Small intestine (tissue), 16 donors: ENCODE measurements around the gene TBX15. TPM values are rescaled to one million over a fixed set of nuclear protein-coding genes. Genes with fewer than 3 reads are reported as not detected.

Experiments used
- DNase-seq, 2 donors: peaks; one replicate each; pipeline versions ENCODE4 v3.0.0 to v3.0.0-alpha.2; 2013
- FAIRE-seq: peaks from 2 replicates; lab custom pipeline; 2012; peaks lifted over from hg19 to GRCh38; lab: Jason Lieb, UNC
- H3K27ac ChIP-seq, 3 donors: one replicate each; pipeline ENCODE4 v1.5.1; 2013; ENCODE audit warnings: low read length in 2 of 3, mild to moderate bottlenecking in 2 of 3, control low read depth in 1 of 3, inconsistent platforms in 1 of 3, low read depth in 1 of 3, moderate library complexity in 1 of 3
- H3K27me3 ChIP-seq, 3 donors: one replicate each; pipeline ENCODE4 v1.6.1; 2013; ENCODE audit warnings: low read length in 3 of 3, inconsistent platforms in 1 of 3; ENCODE audit not compliant: control insufficient read depth in 3 of 3, insufficient read depth in 3 of 3
- H3K36me3 ChIP-seq, 3 donors: one replicate each; pipeline ENCODE4 v1.6.1; 2013; ENCODE audit warnings: low read length in 3 of 3, inconsistent platforms in 1 of 3, low read depth in 1 of 3, mild to moderate bottlenecking in 1 of 3, moderate library complexity in 1 of 3; ENCODE audit not compliant: control insufficient read depth in 3 of 3, insufficient read depth in 2 of 3
- H3K4me1 ChIP-seq, 3 donors: one replicate each; pipeline ENCODE4 v1.6.1; 2013; ENCODE audit warnings: low read length in 2 of 3, inconsistent platforms in 1 of 3, low read depth in 1 of 3, mild to moderate bottlenecking in 1 of 3, moderate library complexity in 1 of 3; ENCODE audit not compliant: control insufficient read depth in 3 of 3, insufficient read depth in 2 of 3
- H3K4me3 ChIP-seq, 3 donors: one replicate each; pipeline ENCODE4 v1.5.1; 2013; ENCODE audit warnings: low read length in 3 of 3, control low read depth in 1 of 3, inconsistent platforms in 1 of 3, low read depth in 1 of 3, mild to moderate bottlenecking in 1 of 3, moderate library complexity in 1 of 3
- H3K9me3 ChIP-seq, 2 donors: one replicate each; pipeline ENCODE4 v1.6.1; 2013; ENCODE audit warnings: low read depth in 1 of 2, low read length in 1 of 2; ENCODE audit not compliant: control insufficient read depth in 2 of 2, insufficient read depth in 1 of 2
- WGBS, 3 donors: extraction: QIAGEN DNeasy Blood & Tissue Kit; methylation state at CpG; one replicate each; pipeline ENCODE4 v1.1.7; 2013; 5-methylcytosine and 5-hydroxymethylcytosine counted together
- long read RNA-seq, 10 donors: transcript quantifications; one replicate each; lab custom pipeline, GENCODE V29; 2026
- polyA plus RNA-seq, 4 donors: library from polyadenylated mRNA; stranded (reverse) in 3 of 4; unstranded in 1 of 4; fragments of 200-250 nt in 3 of 4; fragments of 120-200 nt in 1 of 4; gene quantifications; one replicate each; pipeline versions ENCODE4 v1.2.1 to v1.2.3, GENCODE V29; 2013
- donor health status: healthy with polysubstance abuse.
- donor health status: control.
- donor health status: control.
- donor health status: Bipolar disorder and iron deficiency.
- donor health status: healthy.

Gene TBX15
- polyA plus RNA-seq: under 1 TPM in 2 of 4 donors, not detected in 2; 0.09 to 0.18 TPM
- long read RNA-seq, donor 1: 0 reads
- long read RNA-seq, donor 2: 0 reads
- long read RNA-seq, donor 3: 0 reads
- long read RNA-seq, donor 4: 0 reads
- long read RNA-seq, donor 5: 0 reads
- long read RNA-seq, donor 6: 0 reads
- long read RNA-seq, donor 7: 0 reads
- long read RNA-seq, donor 8, full-length matches to known transcripts: 1 of 1 reads
- long read RNA-seq, donor 8, partial matches to known transcripts: 0 of 1 reads
- long read RNA-seq, donor 8, other reads (novel, unspliced or antisense): 0 of 1 reads
- long read RNA-seq, donor 9: 0 reads
- long read RNA-seq, donor 10: 0 reads

GRCh38 chr1:118988186-118989005 is at the start of gene TBX15:
TBX15 (minus strand) TSS chr1:118988343; CDS start chr1:118987795, 548 bp downstream.
- FAIRE-seq: no peak

GRCh38 chr1:119034359-119034758 is 46.2 kb upstream of the TBX15 start:
- Histone ChIP-seq H3K27me3 (no peaks in the 10 kb centered on the region), H3K4me3 (no peak overlapping the region), H3K4me1 (no peaks in the 10 kb centered on the region), H3K9me3 (no peaks in the 10 kb centered on the region), H3K27ac (no peak overlapping the region), H3K36me3 (peaks cover 0 to 8% (median 4%) of the 10 kb centered on the region in 3 donors)
- FAIRE-seq (no peak), DNase-seq (no peak)

More at GRCh38 chr1:118988186-118989005, at the start of gene TBX15:
- no peak within 1 kb of the TSS for H3K27ac ChIP-seq
- H3K4me1 ChIP-seq: peaks cover 0 to 22% (median 2%) of the 10 kb centered on the region in 3 donors
- no peak for DNase-seq
- H3K36me3 ChIP-seq: no peaks in the 10 kb centered on the region
- H3K27me3 ChIP-seq: peaks cover 25 to 100% (median 91%) of the 10 kb centered on the region in 3 donors
- 10 to 21% (median 13%) methylated on average over 31 of the region's 31 CpGs for WGBS, 3 donors
- H3K9me3 ChIP-seq: peaks cover 0 to 14% of the 10 kb centered on the region in 2 donors
- H3K4me3 ChIP-seq: no peak within 1 kb of the TSS

GRCh38 chr1:119032986-119033385 is 44.8 kb upstream of the TBX15 start:
- H3K9me3 ChIP-seq: no peaks in the 10 kb centered on the region
- DNase-seq (no peak), FAIRE-seq (no peak)
- H3K27me3 ChIP-seq: no peaks in the 10 kb centered on the region
- H3K36me3 ChIP-seq: peaks cover 0 to 8% (median 4%) of the 10 kb centered on the region in 3 donors
- no peak overlapping the region for H3K27ac ChIP-seq
- no peaks in the 10 kb centered on the region for H3K4me1 ChIP-seq
- H3K4me3 ChIP-seq: no peak overlapping the region
- 97 to 98% (median 98%) methylated on average over 22 of the region's 22 CpGs for WGBS, 3 donors

- no peaks in the 10 kb centered on the region for H3K27me3 ChIP-seq
- no peaks in the 10 kb centered on the region for H3K9me3 ChIP-seq
- no peak overlapping the region for H3K27ac ChIP-seq
- peaks cover 0 to under 1% (median 0%) of the 10 kb centered on the region in 3 donors for H3K36me3 ChIP-seq
- no peaks in the 10 kb centered on the region for H3K4me1 ChIP-seq
- DNase-seq (no peak), FAIRE-seq (no peak)
- H3K4me3 ChIP-seq: no peak overlapping the region
- WGBS, 3 donors: 65 to 93% (median 84%) methylated on average over 1 of the region's 1 CpG
These were observed 39.6 kb upstream of the TBX15 start for GRCh38 chr1:119027759-119028158.

GRCh38 chr1:119026956-119027355 is 38.8 kb upstream of the TBX15 start:
- Histone ChIP-seq H3K9me3 (no peaks in the 10 kb centered on the region), H3K27me3 (no peaks in the 10 kb centered on the region), H3K27ac (no peak overlapping the region), H3K4me1 (no peaks in the 10 kb centered on the region), H3K4me3 (no peak overlapping the region), H3K36me3 (no peaks in the 10 kb centered on the region)
- FAIRE-seq (no peak), DNase-seq (no peak)
- 86 to 98% (median 94%) methylated on average over 5 of the region's 5 CpGs for WGBS, 3 donors

GRCh38 chr1:119015547-119015946 is 27.4 kb upstream of the TBX15 start:
- Histone ChIP-seq H3K9me3 (no peaks in the 10 kb centered on the region), H3K4me1 (no peaks in the 10 kb centered on the region), H3K27ac (no peak overlapping the region), H3K4me3 (no peak overlapping the region), H3K27me3 (peaks cover 0 to 5% (median 0%) of the 10 kb centered on the region in 3 donors), H3K36me3 (no peaks in the 10 kb centered on the region)
- FAIRE-seq (no peak), DNase-seq (no peak)
- WGBS, 3 donors: 67 to 84% (median 69%) methylated on average over 2 of the region's 2 CpGs

GRCh38 chr1:119012383-119012782 is 24.2 kb upstream of the TBX15 start:
- no peak overlapping the region for H3K4me3 ChIP-seq
- FAIRE-seq (no peak), DNase-seq (no peak)
- no peaks in the 10 kb centered on the region for H3K36me3 ChIP-seq
- WGBS, 3 donors: 79 to 84% (median 81%) methylated on average over 5 of the region's 5 CpGs
- no peak overlapping the region for H3K27ac ChIP-seq
- H3K27me3 ChIP-seq: peaks cover 7 to 22% (median 13%) of the 10 kb centered on the region in 3 donors
- peaks cover 0 to 6% (median 2%) of the 10 kb centered on the region in 3 donors for H3K4me1 ChIP-seq
- no peaks in the 10 kb centered on the region for H3K9me3 ChIP-seq

GRCh38 chr1:119011706-119012105 is 23.6 kb upstream of the TBX15 start:
- FAIRE-seq: no peak

More at GRCh38 chr1:119011706-119012105, 23.6 kb upstream of the TBX15 start:
- no peaks in the 10 kb centered on the region for H3K36me3 ChIP-seq
- peaks cover 0 to 6% (median 2%) of the 10 kb centered on the region in 3 donors for H3K4me1 ChIP-seq
- H3K4me3 ChIP-seq: no peak overlapping the region
- no peak overlapping the region for H3K27ac ChIP-seq
- whole genome bisulfite sequencing, 3 donors: 86 to 97% (median 87%) methylated on average over 3 of the region's 3 CpGs
- no peaks in the 10 kb centered on the region for H3K9me3 ChIP-seq
- peaks cover 10 to 29% (median 18%) of the 10 kb centered on the region in 3 donors for H3K27me3 ChIP-seq
- DNase-seq: no peak
